NCI-H1417 treated with DMSO at 0.1 percent for 48 hours (cell line): ENCODE data around the gene KLK8.

Source experiments
- DNase-seq: peaks from one replicate; lab custom pipeline; 2025; lab: John Stamatoyannopoulos, UW

Gene KLK8

GRCh38 chr19:50949861-50950260 is 51.5 kb downstream of the KLK8 start:
- no peak for DNase-seq

- no peak for DNase-seq
Measured at GRCh38 chr19:50947123-50947522, 54.3 kb downstream of the KLK8 start.
